H54 (cell line): Measurements from ENCODE around the gene CEP57L1.
A peak's percentile ranks its signal among the peaks of the same experiment; 100 is the strongest.
"Not testable (repeated sequence)": the region's sequence is repeated elsewhere in the genome, so short reads cannot be mapped to it uniquely, and the experiment has no call there.

Experiments used
- DNase-seq: peaks from one replicate; pipeline ENCODE4 v3.0.0; 2011; ENCODE audit warnings: low spot score, mixed read lengths; ENCODE audit not compliant: insufficient read length
- FAIRE-seq: peaks from 3 replicates; lab custom pipeline; 2011; peaks lifted over from hg19 to GRCh38; lab: Jason Lieb, UNC
- POLR2A ChIP-seq: IDR thresholded peaks from 2 replicates; pipeline ENCODE4 v1.6.1; 2011; ENCODE audit warnings: low read depth, mild to moderate bottlenecking, low read length

Gene CEP57L1

GRCh38 chr6:109059571-109060021 lies 35.7 kb upstream of the CEP57L1 start:
- no peak for TF ChIP-seq POLR2A
- FAIRE-seq (peak; percentile 68), DNase-seq (no peak)

- no peak for TF ChIP-seq POLR2A
- DNase-seq (no peak), FAIRE-seq (no peak)
Measured at GRCh38 chr6:109060571-109060970, 34.7 kb upstream of the CEP57L1 start.

- no peak for TF ChIP-seq POLR2A
- DNase-seq (no peak), FAIRE-seq (no peak)
Measured at GRCh38 chr6:109062216-109062615, 33.1 kb upstream of the CEP57L1 start.

DNA sequence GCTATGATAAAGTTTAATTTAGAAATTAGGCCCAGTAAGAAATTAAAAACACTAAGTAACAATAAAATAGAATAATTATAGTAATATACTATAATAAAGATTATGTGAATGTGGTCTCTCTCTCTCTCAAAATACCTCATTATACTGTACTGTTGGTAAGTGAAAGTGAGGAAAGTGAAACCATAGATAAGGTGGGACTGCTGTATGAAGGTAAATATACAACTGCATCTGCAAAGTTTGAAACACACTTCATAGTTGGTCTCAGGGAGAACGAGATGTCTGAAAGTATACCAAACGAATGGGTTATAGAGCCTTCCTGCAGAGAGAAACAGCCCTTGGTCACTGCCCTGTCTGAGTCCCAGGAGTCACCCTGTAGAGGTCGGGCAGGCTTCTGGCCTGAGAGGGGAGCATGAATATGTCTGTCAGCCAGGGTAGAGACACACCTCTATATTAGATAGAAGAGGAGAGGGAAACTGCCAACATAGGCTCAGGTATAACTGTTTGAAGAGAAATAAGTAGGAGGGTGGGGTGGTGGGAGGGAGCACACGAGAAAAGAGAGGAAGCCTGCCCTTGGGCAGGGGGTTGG lies 32.4 kb upstream of the CEP57L1 start:
- DNase-seq = no peak
- TF ChIP-seq POLR2A = no peak
- no peak for FAIRE-seq

DNA sequence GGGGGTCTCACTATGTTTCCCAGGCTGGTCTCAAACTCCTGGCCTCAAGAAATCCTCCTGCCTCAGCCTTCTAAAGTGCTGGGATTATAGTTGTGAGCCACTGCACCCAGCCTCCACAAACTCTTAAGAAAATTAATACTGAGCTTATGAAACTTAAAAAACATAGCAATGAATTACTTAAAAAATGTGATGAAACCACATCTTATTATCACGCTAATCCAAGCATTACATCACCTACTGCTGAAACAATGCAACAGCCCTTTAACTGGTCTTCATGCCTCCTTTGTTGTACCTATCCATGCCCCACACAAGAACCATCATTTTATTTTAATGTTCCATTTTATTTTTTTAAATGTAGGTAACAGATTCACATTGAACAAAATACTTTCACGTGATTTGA lies 25.6 kb upstream of the CEP57L1 start:
- TF ChIP-seq POLR2A = no peak
- DNase-seq = no peak
- no peak for FAIRE-seq

GRCh38 chr6:109071125-109071917 lies 24.0 kb upstream of the CEP57L1 start:
- FAIRE-seq (no peak), DNase-seq (no peak)
- TF ChIP-seq POLR2A = no peak

GRCh38 chr6:109073344-109074132 lies 21.8 kb upstream of the CEP57L1 start:
- FAIRE-seq = peak; percentile 41
- no peak for TF ChIP-seq POLR2A

GRCh38 chr6:109074133-109074415 lies 21.2 kb upstream of the CEP57L1 start:
- TF ChIP-seq POLR2A = no peak
- FAIRE-seq (no peak), DNase-seq (no peak)

More at GRCh38 chr6:109073344-109074132, 21.8 kb upstream of the CEP57L1 start:
- DNase-seq = no peak

DNA sequence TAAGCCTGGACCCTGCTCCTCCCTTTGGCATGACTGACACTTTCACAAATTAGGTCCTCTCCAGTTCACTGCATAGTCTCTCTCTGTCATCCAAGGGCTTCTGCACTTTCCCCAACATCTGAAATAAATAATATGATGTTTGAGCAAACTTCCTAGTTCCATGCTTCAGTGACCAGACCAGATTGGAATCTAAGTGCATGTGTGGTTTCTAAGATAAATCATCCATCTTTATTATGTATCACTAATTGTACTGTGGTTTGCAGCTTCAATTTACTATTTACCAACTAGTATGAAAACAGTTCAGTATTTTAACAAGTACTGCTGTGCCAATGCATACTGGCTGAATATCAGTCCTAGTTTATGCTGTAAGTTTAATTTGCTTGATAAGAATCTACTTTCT lies 19.4 kb upstream of the CEP57L1 start:
- no peak for TF ChIP-seq POLR2A
- FAIRE-seq (no peak), DNase-seq (no peak)

- DNase-seq = no peak
- FAIRE-seq = no peak
- no peak for TF ChIP-seq POLR2A
Measured at GRCh38 chr6:109076377-109076776, 18.9 kb upstream of the CEP57L1 start.

- TF ChIP-seq POLR2A = no peak
- DNase-seq (no peak), FAIRE-seq (no peak)
Measured at GRCh38 chr6:109079981-109080380, 15.3 kb upstream of the CEP57L1 start.

DNA sequence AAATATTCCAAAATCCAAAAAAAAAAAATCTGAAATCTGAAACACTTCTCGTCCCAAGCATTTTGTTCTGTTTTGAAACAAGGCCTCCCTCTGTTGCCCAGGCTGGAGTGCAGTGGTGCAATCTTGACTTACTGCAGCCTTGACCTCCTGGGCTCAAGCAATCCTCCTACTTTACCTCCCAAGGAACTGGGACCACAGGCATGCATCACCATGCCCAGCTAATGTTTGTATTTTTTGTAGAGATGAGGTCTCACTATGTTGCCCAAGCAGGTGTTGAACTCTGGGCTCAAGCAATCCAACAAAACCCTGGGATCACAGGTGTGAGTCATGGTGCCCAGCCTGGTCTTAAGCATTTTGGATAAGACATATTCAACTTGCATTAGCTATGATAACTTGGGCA lies 14.3 kb upstream of the CEP57L1 start:
- DNase-seq = no peak
- FAIRE-seq = no peak
- no peak for TF ChIP-seq POLR2A

GRCh38 chr6:109081516-109082187 lies 13.7 kb upstream of the CEP57L1 start:
- DNase-seq (no peak), FAIRE-seq (no peak)
- TF ChIP-seq POLR2A = no peak

DNA sequence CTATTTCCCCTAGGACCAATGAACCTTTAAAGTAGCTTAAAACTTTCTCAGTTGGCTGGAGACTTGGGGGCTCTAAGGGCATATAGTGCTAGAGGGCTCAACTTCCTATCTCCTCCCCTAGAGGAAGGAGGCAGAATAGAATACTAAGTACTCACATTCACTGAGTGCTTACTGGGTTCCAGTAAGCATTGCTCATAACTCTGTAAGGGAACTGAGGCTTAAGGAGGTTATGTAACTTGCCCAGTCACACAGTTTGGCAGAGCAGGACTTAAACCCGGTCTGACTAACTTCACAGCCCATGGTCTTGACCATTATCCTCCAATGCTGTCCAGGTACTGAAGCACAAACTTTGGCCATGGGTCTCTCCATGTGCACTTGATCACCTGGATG lies 13.1 kb upstream of the CEP57L1 start:
- DNase-seq (no peak), FAIRE-seq (no peak)
- no peak for TF ChIP-seq POLR2A

GRCh38 chr6:109083657-109084056 lies 11.7 kb upstream of the CEP57L1 start:
- no peak for FAIRE-seq

GRCh38 chr6:109084146-109084545 lies 11.2 kb upstream of the CEP57L1 start:
- not testable (repeated sequence) for FAIRE-seq, DNase-seq

More at GRCh38 chr6:109083657-109084056, 11.7 kb upstream of the CEP57L1 start:
- TF ChIP-seq POLR2A = no peak
- no peak for DNase-seq
